ENCODE results near the gene RNF157.
"Not testable (repeated sequence)": the region's sequence is repeated elsewhere in the genome, so short reads cannot be mapped to it uniquely, and the experiment has no call there.

Gene RNF157

GRCh38 chr17:76270127-76270592, 29.9 kb upstream of the RNF157 start:
- no peak for DNase-seq

- DNase-seq = no peak
Observed at GRCh38 chr17:76268991-76269981, 29.0 kb upstream of the RNF157 start.

- no peak for DNase-seq
Observed at GRCh38 chr17:76268015-76268749, 27.9 kb upstream of the RNF157 start.

GRCh38 chr17:76267581-76268001, 27.3 kb upstream of the RNF157 start:
- DNase-seq = not testable (repeated sequence)

- no peak for DNase-seq
Observed at GRCh38 chr17:76267051-76267576, 26.8 kb upstream of the RNF157 start.

GRCh38 chr17:76266244-76266938, 26.1 kb upstream of the RNF157 start:
- DNase-seq = no peak

- peak; percentile 58 for DNase-seq
Observed at GRCh38 chr17:76265624-76266243, 25.4 kb upstream of the RNF157 start.

- DNase-seq = peak; percentile 100
Observed at GRCh38 chr17:76264755-76265623, 24.7 kb upstream of the RNF157 start, which contains the start of gene UBALD2. UBALD2 (plus strand) TSS chr17:76265348; CDS start chr17:76265506, 158 bp downstream.

- DNase-seq = no peak
Observed at GRCh38 chr17:76264425-76264754, 24.1 kb upstream of the RNF157 start.

- DNase-seq = no peak
Observed at GRCh38 chr17:76263896-76264295, 23.6 kb upstream of the RNF157 start.

GRCh38 chr17:76262732-76263344, 22.5 kb upstream of the RNF157 start:
- peak; percentile 79 for DNase-seq

GRCh38 chr17:76261421-76262215, 21.3 kb upstream of the RNF157 start:
- DNase-seq = peak; percentile 48

GRCh38 chr17:76260669-76261068, 20.4 kb upstream of the RNF157 start:
- DNase-seq = no peak

- no peak for DNase-seq
Observed at GRCh38 chr17:76260220-76260619, 19.9 kb upstream of the RNF157 start.

GRCh38 chr17:76256430-76257050, 16.2 kb upstream of the RNF157 start:
- DNase-seq = not testable (repeated sequence)

- DNase-seq = no peak
Observed at GRCh38 chr17:76255801-76256429, 15.6 kb upstream of the RNF157 start.

- DNase-seq = no peak
Observed at GRCh38 chr17:76254275-76254674, 14.0 kb upstream of the RNF157 start.

- DNase-seq = no peak
Observed at GRCh38 chr17:76253841-76254240, 13.5 kb upstream of the RNF157 start.
